AG09309 (cell line): ENCODE data around the gene CDK4.

Experiments used
- DNase-seq: peaks from one replicate; pipeline ENCODE4 v3.0.0-alpha.2; 2010; ENCODE audit warnings: low read depth
- H3K4me3 ChIP-seq: 2 replicates; pipeline ENCODE4 v1.5.1; 2011; ENCODE audit warnings: mild to moderate bottlenecking, low read depth, low read length, moderate library complexity; ENCODE audit not compliant: control insufficient read depth
- TF ChIP-seq, protein P1 (sequence below): IDR thresholded peaks from 2 replicates; pipeline ENCODE4 v1.5.1; 2011; ENCODE audit warnings: mild to moderate bottlenecking, low read depth, low read length, inconsistent platforms; ENCODE audit not compliant: insufficient read depth, control insufficient read depth; ENCODE audit errors: missing control alignments

Gene CDK4

GRCh38 chr12:57763881-57764661 is 12.0 kb upstream of the CDK4 start:
- TF ChIP-seq, protein P1, sequence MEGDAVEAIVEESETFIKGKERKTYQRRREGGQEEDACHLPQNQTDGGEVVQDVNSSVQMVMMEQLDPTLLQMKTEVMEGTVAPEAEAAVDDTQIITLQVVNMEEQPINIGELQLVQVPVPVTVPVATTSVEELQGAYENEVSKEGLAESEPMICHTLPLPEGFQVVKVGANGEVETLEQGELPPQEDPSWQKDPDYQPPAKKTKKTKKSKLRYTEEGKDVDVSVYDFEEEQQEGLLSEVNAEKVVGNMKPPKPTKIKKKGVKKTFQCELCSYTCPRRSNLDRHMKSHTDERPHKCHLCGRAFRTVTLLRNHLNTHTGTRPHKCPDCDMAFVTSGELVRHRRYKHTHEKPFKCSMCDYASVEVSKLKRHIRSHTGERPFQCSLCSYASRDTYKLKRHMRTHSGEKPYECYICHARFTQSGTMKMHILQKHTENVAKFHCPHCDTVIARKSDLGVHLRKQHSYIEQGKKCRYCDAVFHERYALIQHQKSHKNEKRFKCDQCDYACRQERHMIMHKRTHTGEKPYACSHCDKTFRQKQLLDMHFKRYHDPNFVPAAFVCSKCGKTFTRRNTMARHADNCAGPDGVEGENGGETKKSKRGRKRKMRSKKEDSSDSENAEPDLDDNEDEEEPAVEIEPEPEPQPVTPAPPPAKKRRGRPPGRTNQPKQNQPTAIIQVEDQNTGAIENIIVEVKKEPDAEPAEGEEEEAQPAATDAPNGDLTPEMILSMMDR, result no peak
- no peak overlapping the region for H3K4me3 ChIP-seq
- no peak for DNase-seq

DNA sequence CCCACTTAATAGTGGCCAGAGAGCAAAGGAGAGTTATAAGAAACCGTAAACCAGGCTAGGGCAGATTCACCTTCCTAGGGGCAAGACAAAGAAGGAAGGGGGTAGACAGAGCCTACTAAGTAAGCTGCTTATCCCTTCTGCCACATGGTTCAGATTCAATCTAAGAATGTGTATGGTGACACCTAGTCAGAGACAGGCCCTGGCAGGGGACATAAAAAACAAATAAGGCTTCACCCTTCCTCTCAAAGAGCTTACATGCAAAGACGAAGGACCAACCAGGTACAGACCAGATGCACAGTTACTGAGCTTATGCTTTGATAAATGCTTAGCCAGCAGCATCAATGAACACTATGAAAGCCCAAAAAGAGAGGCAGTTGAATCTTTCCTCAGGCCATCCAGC is 10.4 kb upstream of the CDK4 start:
- DNase-seq, result no peak
- H3K4me3 ChIP-seq, result no peak overlapping the region
- TF ChIP-seq, protein P1, result no peak

DNA sequence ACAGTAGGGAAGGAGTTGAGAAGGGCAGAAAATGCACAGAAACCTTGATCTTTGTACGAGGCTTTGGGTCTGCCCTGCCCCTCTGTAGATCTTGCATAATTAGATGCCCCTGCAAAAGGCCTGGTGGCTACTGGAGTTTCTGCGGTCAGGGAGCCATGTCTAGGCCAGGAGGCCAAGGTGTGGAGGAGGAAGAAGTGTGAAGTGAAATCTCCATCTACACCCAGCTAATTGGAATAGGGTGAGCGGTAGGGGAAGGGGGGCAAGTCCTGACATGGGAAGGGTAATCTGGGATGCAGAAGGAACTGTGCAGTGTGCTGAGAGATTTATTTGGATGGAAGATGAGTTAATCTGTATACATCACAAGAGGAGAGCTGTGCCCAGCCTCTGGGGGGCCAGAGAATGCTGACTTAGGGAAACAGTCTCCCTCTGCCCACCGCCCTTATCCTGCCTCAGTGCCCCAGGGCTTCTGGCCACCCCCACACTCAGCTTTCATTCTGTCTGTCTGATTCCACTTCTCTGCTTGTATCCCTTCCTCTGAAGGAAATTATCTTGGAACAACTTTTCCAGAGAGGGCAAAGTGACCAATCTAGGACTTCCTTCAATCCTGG is 9.4 kb upstream of the CDK4 start:
- DNase-seq, result no peak
- TF ChIP-seq, protein P1, result no peak
- no peak overlapping the region for H3K4me3 ChIP-seq

DNA sequence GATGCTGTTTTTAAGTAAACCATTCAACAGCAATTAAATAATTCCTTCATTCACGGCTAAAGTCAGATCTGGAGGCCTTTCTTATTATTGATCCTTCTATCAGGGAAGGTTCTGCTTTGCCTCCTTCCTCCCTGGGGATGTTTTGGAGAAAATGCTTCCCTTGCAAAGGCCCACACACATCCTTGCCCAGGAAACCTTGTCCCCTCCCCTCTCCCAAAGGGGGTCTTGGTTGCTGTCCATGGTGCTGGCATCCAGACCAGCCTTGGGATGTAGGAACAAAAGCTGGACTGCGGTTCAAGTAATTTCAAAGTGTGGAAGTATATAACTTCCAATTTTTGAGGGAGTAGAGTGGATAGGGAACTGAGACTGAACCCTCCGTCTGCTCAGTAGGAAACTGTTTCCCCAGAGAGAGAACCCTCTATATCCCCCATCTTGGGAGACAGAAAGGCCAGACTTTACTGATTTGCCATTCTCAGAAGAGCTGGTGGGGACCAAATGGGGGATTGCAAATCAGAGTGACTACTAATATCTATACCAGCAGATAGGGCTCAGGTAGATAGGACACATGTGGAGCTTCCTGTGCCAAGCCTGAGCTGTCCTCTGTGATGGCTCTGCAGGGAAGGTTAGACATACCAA is 8.4 kb upstream of the CDK4 start:
- DNase-seq, result no peak
- TF ChIP-seq, protein P1, result no peak
- H3K4me3 ChIP-seq, result no peak overlapping the region

- TF ChIP-seq, protein P1, result peak; percentile 49
- H3K4me3 ChIP-seq, result no peak overlapping the region
- DNase-seq, result no peak
Measured at GRCh38 chr12:57759360-57759980, 7.4 kb upstream of the CDK4 start.

DNA sequence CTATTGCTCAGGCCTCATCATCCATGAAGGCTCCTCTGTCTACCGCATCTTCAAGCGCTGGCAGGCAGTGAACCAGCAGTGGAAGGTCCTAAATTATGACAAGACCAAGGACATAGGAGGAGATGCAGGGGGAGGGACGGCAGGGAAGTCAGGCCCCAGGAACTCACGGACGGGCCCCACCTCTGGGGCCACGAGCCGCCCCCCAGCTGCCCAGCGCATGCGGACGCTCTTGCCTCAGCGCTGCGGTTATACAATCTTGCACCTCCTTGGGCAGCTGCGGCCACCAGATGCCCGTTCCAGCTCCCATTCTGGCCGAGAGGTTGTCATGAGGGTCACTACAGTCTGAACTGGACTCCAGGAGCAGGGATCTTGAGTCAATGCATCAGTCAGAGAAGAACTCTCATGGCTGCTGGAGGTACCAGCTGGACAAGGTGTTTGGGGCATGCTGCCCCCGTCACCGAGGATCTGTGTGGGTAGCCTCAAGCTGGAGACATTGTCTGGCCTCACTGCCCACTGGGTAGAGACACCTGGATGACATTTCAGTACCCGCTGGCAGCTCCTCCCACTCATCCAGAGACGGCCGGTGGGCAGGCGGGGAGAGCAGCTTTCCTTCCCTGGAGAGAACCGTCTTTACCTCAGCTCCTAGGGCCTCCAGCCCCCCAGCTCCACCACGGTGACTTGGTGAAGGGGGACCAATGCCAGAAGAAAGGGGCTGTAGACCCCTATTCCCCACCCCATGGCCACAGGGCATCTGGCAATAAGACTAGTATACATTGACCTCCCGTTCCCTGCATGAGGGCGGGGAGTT is 6.6 kb upstream of the CDK4 start:
- H3K4me3 ChIP-seq, result no peak overlapping the region
- DNase-seq, result no peak
- TF ChIP-seq, protein P1, result no peak
